Gastrocnemius medialis (tissue), 4 donors: Measurements from ENCODE around the gene ABCC4. TPM values are rescaled to one million over a fixed set of nuclear protein-coding genes. Genes with fewer than 3 reads are reported as not detected.
A peak's percentile ranks its signal among the peaks of the same experiment; 100 is the strongest.
"Not testable (repeated sequence)": the region's sequence is repeated elsewhere in the genome, so short reads cannot be mapped to it uniquely, and the experiment has no call there.

Source experiments
- ATAC-seq, 2 donors: fragments of 150-250 bp; one replicate each; pipeline ENCODE4 v1.9.1; 2016
- DNase-seq, 2 donors: peaks; one replicate each; pipeline ENCODE4 v3.0.0-alpha.2; 2019
- H3K27ac ChIP-seq, 4 donors: fragments of 200-600 bp; sonication (generic); 1 replicate in 1 of 4; 2 replicates in 3 of 4; pipeline ENCODE4 v1.5.1; 2016 to 2018; ENCODE audit warnings: mild to moderate bottlenecking in 2 of 4, moderate library complexity in 1 of 4
- H3K27me3 ChIP-seq, 3 donors: fragments of 200-600 bp; sonication (generic) in 2 of 3; 1 replicate in 1 of 3; 2 replicates in 2 of 3; pipeline versions ENCODE4 v1.5.1 to v1.6.0; 2016 to 2019; ENCODE audit warnings: mild to moderate bottlenecking in 1 of 3, moderate library complexity in 1 of 3
- H3K36me3 ChIP-seq, 2 donors: fragments of 200-600 bp; sonication (generic) in 1 of 2; one replicate each; pipeline ENCODE4 v1.5.1; 2017 to 2018
- H3K4me1 ChIP-seq, 2 donors: fragments of 200-600 bp; sonication (generic) in 1 of 2; one replicate each; pipeline ENCODE4 v1.5.1; 2016 to 2017; ENCODE audit warnings: mild to moderate bottlenecking in 2 of 2
- H3K4me3 ChIP-seq, 4 donors: fragments of 200-600 bp; sonication (generic) in 3 of 4; 1 replicate in 1 of 4; 2 replicates in 3 of 4; pipeline ENCODE4 v1.5.1; 2016 to 2019; ENCODE audit warnings: mild to moderate bottlenecking in 2 of 4
- H3K9me3 ChIP-seq, 3 donors: fragments of 200-600 bp; sonication (generic) in 2 of 3; 1 replicate in 1 of 3; 2 replicates in 2 of 3; pipeline ENCODE4 v1.5.1; 2016 to 2019
- POLR2A ChIP-seq, 2 donors: fragments of 450-650 bp; IDR thresholded peaks; one replicate each; pipeline ENCODE4 v1.6.1; 2017; ENCODE audit warnings: antibody characterized with exemption in 2 of 2, mild to moderate bottlenecking in 2 of 2, moderate library complexity in 2 of 2
- in situ Hi-C, 4 donors: fragments of 200-750 bp; cut with MboI; loops; one replicate each; pipeline versions ENCODE4 v1.15.0 to v1.8.0; 2017; ENCODE audit warnings: low sequenced_read_pairs in 4 of 4
- intact Hi-C: fragments of 100-400 bp; cut with DNase I; formaldehyde crosslinking; loops from one replicate; pipeline ENCODE4 v1.15.1; 2023; ENCODE audit warnings: low total_unique reads
- total RNA-seq, 4 donors: library from RNA; depleted of rRNA; stranded (reverse); fragments of >200 nt; gene quantifications; one replicate each; pipeline versions ENCODE4 v1.1.0 to v1.2.3, GENCODE V29; 2016
- TF ChIP-seq, protein P1 (sequence below), 5 experiments: fragments of 450-650 bp in 3 of 5; fragments of 200-600 bp in 2 of 5; sonication (generic) in 2 of 5; IDR thresholded peaks in 4 of 5; conservative IDR thresholded peaks in 1 of 5; 1 replicate in 4 of 5; 2 replicates in 1 of 5; pipeline ENCODE4 v1.5.1; 2016 to 2019; ENCODE audit warnings: antibody characterized with exemption in 5 of 5, mild to moderate bottlenecking in 3 of 5, moderate library complexity in 3 of 5

The ABCC4 gene
- total RNA-seq, 4 donors from 2014 or later: 5.4 to 16.2 (median 11.9) TPM

DNA sequence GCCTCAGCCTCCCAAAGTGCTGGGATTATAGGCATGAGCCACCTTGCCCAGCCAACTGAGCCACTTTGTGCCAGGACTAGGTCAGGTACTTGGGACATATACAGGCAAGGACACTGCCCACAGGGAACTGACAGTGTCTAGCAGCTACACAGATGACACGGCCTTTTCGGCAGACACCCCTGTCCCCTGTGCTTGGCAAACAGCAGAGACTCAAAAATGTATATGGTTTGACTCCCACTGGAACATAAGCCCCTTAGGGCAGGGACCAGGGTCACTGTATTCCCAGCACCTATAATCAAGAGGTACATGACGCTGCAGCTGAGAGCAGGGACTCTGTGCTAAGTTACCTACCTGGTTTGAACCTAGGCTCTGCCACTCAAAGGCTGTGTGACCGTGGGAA, 16.8 kb downstream of the ABCC4 start:
- intact Hi-C loops: no loop called here

DNA sequence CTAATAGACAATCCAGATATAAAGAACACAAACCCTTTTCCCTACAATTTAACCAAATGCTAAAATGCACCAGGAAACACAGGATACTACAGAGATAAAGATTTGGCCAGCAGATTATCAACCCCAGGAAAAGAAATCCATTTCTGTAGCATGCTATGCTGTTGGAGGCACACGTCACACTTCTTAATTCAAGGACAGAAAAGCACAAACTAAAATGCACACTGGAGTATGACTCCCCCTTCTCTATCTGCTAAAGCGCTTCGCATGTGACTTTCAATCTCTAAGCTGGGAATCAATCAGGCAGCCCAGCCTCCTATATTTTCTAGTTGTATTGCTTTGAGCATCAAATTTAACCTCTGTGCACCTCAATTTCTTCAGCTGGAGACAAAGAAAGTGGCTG, 22.2 kb downstream of the ABCC4 start:
- Histone ChIP-seq H3K27me3 (no peaks in the 10 kb centered on the region), H3K4me1 (peaks cover 6 to 20% of the 10 kb centered on the region in 2 donors), H3K36me3 (no peaks in the 10 kb centered on the region), H3K27ac (no peak overlapping the region), H3K4me3 (no peak overlapping the region), H3K9me3 (no peaks in the 10 kb centered on the region)
- in situ Hi-C loops (no loop called here), intact Hi-C loops (no loop called here)
- TF ChIP-seq, protein P1, sequence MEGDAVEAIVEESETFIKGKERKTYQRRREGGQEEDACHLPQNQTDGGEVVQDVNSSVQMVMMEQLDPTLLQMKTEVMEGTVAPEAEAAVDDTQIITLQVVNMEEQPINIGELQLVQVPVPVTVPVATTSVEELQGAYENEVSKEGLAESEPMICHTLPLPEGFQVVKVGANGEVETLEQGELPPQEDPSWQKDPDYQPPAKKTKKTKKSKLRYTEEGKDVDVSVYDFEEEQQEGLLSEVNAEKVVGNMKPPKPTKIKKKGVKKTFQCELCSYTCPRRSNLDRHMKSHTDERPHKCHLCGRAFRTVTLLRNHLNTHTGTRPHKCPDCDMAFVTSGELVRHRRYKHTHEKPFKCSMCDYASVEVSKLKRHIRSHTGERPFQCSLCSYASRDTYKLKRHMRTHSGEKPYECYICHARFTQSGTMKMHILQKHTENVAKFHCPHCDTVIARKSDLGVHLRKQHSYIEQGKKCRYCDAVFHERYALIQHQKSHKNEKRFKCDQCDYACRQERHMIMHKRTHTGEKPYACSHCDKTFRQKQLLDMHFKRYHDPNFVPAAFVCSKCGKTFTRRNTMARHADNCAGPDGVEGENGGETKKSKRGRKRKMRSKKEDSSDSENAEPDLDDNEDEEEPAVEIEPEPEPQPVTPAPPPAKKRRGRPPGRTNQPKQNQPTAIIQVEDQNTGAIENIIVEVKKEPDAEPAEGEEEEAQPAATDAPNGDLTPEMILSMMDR (IDR thresholded peaks at IDR 0.05 in 4 of 5, conservative IDR thresholded peaks at IDR 0.05 in 1 of 5): no peak
- no peak for TF ChIP-seq POLR2A (IDR thresholded peaks at IDR 0.05)
- DNase-seq: no peak
- ATAC-seq: no peak

More for the DNA sequence above, 16.8 kb downstream of the ABCC4 start:
- TF ChIP-seq, protein P1 (IDR thresholded peaks at IDR 0.05 in 4 of 5, conservative IDR thresholded peaks at IDR 0.05 in 1 of 5): no peak
- Histone ChIP-seq H3K9me3 (no peaks in the 10 kb centered on the region), H3K27ac (no peak overlapping the region), H3K4me1 (peaks cover 2 to 12% of the 10 kb centered on the region in 2 donors), H3K4me3 (no peak overlapping the region), H3K27me3 (no peaks in the 10 kb centered on the region), H3K36me3 (no peaks in the 10 kb centered on the region)
- in situ Hi-C loops: no loop called here
- ATAC-seq (no peak), DNase-seq (no peak)

DNA sequence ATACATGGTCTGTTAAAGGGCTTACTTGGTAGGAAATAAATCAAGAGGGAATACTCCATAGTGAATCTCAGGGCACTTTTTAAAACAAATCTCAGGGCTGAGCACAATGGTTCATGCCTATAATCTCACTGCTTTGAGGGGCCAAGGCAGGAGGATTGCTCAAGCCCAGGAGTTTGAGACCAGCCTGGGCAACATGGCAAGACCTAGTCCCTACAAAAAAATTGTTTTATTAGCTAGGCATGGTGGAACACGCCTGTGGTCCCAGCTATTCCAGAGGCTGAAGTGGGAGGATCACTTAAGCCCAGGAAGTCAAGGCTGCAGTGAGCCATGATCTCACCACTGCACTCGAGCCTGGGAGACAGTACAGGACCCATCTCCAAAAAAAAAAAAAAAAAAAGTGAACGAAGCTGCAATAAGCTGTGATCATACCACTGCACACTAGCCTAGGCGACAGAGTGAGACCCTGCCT, 25.2 kb downstream of the ABCC4 start:
- no peaks in the 10 kb centered on the region for H3K27me3 ChIP-seq
- no peak for TF ChIP-seq POLR2A (IDR thresholded peaks at IDR 0.05)
- TF ChIP-seq, protein P1 (IDR thresholded peaks at IDR 0.05 in 4 of 5, conservative IDR thresholded peaks at IDR 0.05 in 1 of 5): no peak
- H3K4me1 ChIP-seq: peaks cover 14 to 25% of the 10 kb centered on the region in 2 donors
- no peaks in the 10 kb centered on the region for H3K9me3 ChIP-seq
- in situ Hi-C loops: no loop called here
- intact Hi-C loops: no loop called here
- H3K36me3 ChIP-seq: no peaks in the 10 kb centered on the region
- H3K4me3 ChIP-seq: no peak overlapping the region
- H3K27ac ChIP-seq: no peak overlapping the region
- ATAC-seq: no peak
- no peak for DNase-seq

DNA sequence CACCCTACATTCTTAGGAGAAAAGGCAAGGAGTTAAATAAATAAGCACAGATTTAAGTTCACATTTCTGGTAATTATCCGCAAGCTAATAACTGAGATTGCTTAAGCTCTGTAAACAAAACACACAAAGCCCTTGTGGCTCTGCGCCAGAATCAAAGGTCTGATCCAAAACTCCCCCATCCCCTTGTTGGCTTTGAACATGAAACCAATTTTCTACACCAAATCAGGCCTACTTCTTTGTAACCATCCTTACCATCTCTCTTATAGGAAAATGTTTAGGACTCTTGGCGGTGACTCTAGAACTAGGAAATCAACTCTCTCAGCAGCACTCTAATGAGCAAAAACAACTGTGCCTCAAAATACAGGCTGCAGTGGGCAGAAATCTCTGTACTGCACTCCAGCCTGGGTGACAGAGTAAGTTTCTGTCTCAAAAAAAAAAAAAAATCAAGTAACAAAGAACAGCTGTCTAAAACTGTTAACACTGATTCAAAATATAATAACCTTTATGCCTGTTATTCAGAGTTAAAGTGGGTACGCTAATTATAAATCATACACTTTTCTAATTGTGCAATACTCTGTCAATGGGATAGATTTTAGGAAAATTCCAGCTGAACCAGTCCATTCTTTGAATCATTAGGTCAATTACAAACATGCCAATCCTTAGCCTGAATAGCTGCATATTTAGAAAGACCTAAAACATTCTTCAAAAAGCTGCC, 25.8 kb downstream of the ABCC4 start:
- intact Hi-C loops (no loop called here), in situ Hi-C loops (no loop called here)
- ATAC-seq (no peak), DNase-seq (no peak)
- TF ChIP-seq, protein P1 (IDR thresholded peaks at IDR 0.05 in 4 of 5, conservative IDR thresholded peaks at IDR 0.05 in 1 of 5): no peak
- TF ChIP-seq POLR2A (IDR thresholded peaks at IDR 0.05): no peak
- H3K4me1 ChIP-seq: peaks cover 14 to 29% of the 10 kb centered on the region in 2 donors
- no peaks in the 10 kb centered on the region for H3K27me3 ChIP-seq
- no peak overlapping the region for H3K4me3 ChIP-seq
- no peaks in the 10 kb centered on the region for H3K36me3 ChIP-seq
- no peaks in the 10 kb centered on the region for H3K9me3 ChIP-seq
- H3K27ac ChIP-seq: peak overlapping the region in 1 of 4 donors; percentile 93

DNA sequence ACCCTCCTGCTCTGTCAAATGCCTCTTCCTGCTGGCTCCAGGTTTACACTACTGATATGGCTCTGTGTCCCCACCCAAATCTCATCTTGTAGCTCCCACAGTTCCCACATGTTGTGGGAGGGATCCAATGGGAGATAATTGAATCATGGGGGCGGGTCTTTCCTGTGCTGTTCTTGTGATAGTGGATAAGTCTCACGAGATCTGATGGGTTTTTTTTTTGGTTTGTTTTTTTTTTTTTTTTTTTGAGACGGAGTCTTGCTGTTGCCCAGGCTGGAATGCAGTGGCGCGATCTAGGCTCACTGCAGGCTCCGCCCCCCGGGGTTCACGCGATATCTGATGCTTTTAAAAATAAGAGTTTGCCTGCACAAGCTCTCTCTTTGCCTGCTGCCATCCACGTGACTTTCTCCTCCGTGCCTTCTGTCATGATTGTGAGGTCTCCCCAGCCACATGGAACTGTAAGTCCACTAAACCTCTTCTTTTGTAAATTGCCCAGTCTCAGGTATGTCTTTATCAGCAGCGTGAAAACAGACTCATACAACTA, 27.6 kb downstream of the ABCC4 start:
- Histone ChIP-seq H3K4me1 (peaks cover 14 to 35% of the 10 kb centered on the region in 2 donors), H3K27ac (peak overlapping the region; percentile 63 to 93 (median 89))
- intact Hi-C loops, H3K4me3 ChIP-seq, H3K27me3 ChIP-seq, H3K9me3 ChIP-seq, in situ Hi-C loops, H3K36me3 ChIP-seq, ATAC-seq, DNase-seq: not testable (repeated sequence)

DNA sequence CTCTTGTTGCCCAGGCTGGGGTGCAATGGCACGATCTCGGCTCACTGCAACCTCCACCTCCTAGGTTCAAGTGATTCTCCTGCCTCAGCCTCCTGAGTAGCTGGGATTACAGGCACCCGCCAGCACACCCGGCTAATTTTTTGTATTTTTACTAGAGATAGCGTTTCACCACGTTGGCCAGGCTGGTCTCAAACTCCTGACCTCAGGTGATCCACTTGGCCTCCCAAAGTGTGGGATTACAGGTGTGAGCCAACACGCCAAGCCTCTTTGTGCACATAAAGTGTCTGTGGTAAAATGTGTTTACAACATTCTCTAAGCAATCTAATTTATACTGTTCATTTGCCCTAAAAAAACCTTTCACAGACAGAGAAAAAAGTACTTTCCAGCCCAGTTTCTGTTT, 29.2 kb downstream of the ABCC4 start:
- intact Hi-C loops, DNase-seq, H3K9me3 ChIP-seq, H3K27me3 ChIP-seq, H3K36me3 ChIP-seq, in situ Hi-C loops, ATAC-seq: not testable (repeated sequence)
- peak overlapping the region in 2 of 4 donors; percentile 24 to 25 for H3K4me3 ChIP-seq
- peak overlapping the region; percentile 83 to 93 (median 89) for H3K27ac ChIP-seq
- H3K4me1 ChIP-seq: peaks cover 14 to 35% of the 10 kb centered on the region in 2 donors
